GM12875 (cell line): Measurements from ENCODE around the gene GPR107.
A peak's percentile ranks its signal among the peaks of the same experiment; 100 is the strongest.

Experiments used
- H3K4me3 ChIP-seq: one replicate; pipeline ENCODE4 v1.5.1; 2011; ENCODE audit warnings: low read depth, low read length, control low read depth
- TF ChIP-seq, protein P1 (sequence below): IDR thresholded peaks from 2 replicates; pipeline ENCODE4 v1.5.1; 2011; ENCODE audit warnings: low read depth, mild to moderate bottlenecking, control low read depth, inconsistent platforms, low read length, moderate library complexity, borderline replicate concordance; ENCODE audit not compliant: insufficient read depth

The GPR107 gene

DNA sequence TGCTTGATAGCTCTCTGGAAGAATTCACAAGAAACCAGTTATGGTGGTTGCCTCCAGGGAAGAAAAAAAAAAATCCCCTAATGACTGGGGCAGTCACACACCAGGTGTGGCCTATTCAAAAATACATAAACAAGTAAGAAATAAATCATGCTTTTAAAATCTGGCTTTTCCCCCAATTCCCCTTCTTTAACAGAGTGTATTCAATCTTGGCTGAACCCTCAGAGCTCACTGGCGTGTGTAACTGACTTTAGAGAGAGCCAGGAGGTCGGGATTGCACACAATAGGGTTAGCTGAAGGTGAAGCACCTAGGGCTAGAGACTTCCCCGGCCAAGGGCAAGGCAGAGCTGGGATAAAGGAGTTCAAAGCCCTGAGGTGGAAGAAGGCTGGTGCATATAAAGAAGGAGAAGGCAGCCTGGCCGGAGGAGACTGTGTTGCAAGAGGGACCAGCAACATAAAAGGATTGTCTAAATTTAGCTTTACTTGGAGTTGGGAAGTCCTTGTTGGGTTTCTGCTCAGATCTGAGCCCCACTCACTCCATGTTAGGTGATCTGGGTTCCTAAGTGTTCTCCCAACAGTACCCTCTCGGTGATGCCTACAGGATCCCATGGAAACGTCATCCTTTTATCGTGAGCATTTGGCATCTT, 30.4 kb upstream of the GPR107 start:
- TF ChIP-seq, protein P1, sequence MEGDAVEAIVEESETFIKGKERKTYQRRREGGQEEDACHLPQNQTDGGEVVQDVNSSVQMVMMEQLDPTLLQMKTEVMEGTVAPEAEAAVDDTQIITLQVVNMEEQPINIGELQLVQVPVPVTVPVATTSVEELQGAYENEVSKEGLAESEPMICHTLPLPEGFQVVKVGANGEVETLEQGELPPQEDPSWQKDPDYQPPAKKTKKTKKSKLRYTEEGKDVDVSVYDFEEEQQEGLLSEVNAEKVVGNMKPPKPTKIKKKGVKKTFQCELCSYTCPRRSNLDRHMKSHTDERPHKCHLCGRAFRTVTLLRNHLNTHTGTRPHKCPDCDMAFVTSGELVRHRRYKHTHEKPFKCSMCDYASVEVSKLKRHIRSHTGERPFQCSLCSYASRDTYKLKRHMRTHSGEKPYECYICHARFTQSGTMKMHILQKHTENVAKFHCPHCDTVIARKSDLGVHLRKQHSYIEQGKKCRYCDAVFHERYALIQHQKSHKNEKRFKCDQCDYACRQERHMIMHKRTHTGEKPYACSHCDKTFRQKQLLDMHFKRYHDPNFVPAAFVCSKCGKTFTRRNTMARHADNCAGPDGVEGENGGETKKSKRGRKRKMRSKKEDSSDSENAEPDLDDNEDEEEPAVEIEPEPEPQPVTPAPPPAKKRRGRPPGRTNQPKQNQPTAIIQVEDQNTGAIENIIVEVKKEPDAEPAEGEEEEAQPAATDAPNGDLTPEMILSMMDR: no peak
- peak overlapping the region; percentile 38 for H3K4me3 ChIP-seq

DNA sequence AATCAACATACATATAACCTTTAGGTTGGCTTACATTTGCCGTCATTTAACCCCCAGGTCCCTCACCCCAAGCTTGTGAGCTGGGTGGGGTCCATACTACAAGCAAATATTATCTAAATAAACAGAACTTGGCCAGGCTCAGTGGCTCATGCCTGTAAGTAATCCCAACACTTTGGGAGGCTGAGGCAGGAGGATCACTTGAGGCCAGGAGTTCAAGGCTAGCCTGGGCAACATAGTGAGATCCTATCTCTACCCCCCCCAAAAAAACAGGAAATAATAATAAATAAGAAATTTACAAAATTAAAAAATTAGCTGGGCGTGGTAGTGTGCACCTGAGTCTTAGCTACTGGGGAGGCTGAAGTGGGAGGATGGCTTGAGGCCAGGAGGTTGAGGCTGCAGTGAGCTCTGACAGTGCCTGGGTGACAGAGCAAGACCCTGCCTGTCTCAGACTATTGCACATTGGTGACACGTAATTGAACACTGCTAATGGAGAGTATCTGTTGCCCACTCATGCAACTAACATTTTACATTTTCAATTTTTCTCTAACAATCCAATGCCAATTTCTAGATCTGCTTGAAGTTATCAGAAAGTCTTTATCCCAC, 29.6 kb upstream of the GPR107 start:
- H3K4me3 ChIP-seq: peak overlapping the region; percentile 38

DNA sequence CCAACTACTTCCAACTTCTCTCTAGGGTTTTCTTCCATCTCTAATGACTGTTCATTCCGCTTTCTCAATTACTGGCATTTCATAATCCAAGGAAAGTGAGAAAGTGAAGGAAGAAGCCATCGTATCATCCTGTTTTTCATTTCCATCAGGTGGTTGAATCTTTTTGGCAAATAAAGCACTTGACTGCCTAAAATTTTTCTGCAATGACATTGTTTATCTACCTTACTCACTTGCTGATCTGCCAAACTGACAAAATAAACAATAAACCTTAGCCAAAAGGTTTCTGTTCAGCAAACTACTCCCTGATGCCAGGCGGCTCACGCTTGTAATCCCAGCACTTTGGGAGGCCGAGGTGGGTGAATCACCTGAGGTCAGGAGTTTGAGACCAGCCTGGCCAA, 29.1 kb upstream of the GPR107 start:
- H3K4me3 ChIP-seq: peak overlapping the region; percentile 38

More for the DNA sequence above, 29.6 kb upstream of the GPR107 start:
- TF ChIP-seq, protein P1: no peak

DNA sequence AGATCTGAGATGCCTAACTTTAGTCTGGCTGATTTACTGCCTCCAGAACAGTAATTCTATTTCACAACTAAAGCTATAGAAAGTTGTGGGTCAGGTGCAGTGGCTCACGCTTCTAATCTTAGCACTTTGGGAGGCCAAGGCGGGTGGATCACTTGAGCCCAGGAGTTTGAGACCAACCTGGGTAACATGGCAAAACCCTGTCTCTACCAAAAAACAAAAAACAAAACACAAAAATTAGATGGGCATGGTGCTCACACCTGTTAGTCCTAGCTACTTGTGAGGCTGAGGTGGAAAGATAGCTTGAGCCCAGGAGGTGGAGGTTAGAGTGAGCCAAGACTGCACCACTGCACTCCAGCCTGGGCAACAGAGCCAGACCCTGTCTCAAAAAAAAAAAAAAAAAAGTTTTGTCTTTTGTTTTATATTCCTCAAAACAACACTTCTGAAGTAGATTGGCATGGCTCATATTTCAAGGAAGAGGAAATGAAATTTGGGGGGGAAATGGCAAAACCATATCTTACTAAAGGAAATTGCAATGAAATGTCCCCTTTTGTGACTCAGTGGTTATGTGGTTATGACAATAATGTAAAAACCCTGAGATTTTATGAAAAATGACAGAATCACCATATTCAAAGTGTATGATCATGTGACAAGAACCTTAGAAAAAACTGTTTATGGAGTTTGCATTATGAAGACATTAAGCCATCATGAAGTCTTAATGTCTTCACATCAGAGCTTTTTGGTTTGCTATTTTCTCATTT, 26.9 kb upstream of the GPR107 start:
- TF ChIP-seq, protein P1: no peak
- no peak overlapping the region for H3K4me3 ChIP-seq

More for the DNA sequence above, 29.1 kb upstream of the GPR107 start:
- TF ChIP-seq, protein P1: no peak

DNA sequence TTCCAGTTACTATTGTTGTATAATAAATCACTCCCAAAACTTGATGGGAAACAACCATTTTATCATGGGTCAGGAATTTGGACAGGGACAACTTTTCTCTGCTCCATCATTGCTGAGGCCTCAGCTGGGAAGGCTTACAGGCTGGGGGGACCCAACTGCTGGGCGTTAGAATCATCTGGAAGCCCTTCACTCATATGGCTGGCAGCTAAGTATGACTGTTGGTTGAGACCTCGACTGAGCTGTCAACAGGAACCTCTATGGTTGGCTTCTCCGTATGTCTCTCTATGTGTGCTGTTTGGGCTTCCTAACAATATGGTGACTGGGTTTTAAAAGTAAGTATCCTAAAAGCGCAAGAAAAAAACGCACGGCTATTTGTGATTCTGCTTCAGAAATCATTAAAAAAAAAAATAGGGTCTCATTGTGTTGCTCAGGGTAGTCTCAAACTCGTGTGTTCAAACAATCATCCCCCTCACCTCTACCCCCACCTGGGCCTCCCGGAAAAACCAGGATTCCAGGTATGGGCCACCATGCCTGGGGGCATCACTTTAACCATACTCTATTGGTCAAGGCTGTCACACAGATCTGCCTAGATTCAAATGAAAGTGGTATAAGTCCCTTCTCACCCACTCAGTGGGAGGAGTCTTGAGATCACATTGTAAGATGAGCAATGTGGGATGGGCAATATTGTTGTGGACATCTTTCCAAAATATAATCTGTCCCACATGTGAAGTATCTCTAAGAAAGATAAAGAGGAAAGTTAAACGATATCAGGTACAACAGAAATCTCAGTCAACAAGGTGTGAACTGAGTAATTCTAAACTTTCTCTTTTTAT, 26.0 kb upstream of the GPR107 start:
- TF ChIP-seq, protein P1: no peak
- peak overlapping the region; percentile 15 for H3K4me3 ChIP-seq

DNA sequence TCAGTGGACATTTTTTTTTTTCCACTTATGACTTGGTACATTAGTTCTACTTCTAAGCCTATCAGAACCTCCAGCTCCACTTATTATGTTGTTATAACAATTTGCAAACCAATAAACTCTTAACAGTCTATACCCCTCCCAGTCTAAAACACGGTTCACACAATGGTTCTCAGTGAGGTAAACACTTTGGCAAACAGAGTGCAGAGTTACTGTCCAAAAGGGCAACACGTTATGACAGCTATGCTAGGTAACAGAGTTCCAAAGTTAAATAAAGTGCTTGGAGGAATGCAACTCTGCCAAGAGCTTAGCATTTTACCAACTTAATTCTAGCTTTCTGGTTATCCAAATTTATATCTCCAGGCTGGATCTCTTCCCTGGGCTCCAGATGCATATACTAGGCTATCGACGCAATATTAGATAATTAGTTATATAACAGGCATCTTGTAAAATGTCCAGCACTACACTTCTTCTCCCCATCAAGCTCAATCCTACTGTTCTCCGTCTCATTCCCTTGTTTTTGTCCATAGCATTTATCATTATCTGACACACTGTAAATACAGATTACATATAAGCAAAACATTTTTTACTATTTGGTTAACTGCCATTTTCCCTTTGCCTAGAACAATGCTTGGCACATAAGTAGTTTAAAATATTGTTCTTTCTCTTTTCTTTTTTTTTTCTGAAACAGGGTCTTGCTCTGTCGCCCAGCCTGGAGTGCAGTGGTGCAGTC, 25.0 kb upstream of the GPR107 start:
- no peak overlapping the region for H3K4me3 ChIP-seq
- TF ChIP-seq, protein P1: no peak
